NCI-H187 treated with DMSO at 0.1 percent for 48 hours (cell line): ENCODE measurements around the gene ERC2.
"Not testable (repeated sequence)": the region's sequence is repeated elsewhere in the genome, so short reads cannot be mapped to it uniquely, and the experiment has no call there.

Experiments used
- DNase-seq: peaks from one replicate; lab custom pipeline; 2025; lab: John Stamatoyannopoulos, UW

ERC2 gene

GRCh38 chr3:56468184-56469106, at the start of gene ERC2:
Gene ERC2, minus strand, starts transcription at chr3:56468467.
- DNase-seq, result no peak

DNA sequence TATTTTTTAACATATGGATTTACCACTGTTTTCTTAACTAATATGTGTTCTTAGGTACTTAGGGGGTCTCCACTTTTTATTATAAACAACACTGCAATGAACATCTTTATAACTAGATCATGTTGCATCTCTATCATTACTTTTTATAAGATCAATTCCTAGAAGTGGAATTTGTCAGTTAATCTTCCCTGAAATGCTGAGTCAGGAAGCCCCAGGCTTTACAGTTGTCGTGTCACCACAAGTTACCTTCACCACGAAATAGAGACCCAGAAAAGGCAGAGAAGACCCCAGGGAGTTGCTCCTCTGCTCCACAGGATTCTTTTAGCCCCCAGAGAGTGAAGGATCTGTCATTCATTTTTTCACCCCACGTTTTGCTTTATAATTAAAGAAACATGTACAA, 34.5 kb upstream of the ERC2 start:
- no peak for DNase-seq

- not testable (repeated sequence) for DNase-seq
Measured at GRCh38 chr3:56496376-56496775, 28.1 kb upstream of the ERC2 start.

DNA sequence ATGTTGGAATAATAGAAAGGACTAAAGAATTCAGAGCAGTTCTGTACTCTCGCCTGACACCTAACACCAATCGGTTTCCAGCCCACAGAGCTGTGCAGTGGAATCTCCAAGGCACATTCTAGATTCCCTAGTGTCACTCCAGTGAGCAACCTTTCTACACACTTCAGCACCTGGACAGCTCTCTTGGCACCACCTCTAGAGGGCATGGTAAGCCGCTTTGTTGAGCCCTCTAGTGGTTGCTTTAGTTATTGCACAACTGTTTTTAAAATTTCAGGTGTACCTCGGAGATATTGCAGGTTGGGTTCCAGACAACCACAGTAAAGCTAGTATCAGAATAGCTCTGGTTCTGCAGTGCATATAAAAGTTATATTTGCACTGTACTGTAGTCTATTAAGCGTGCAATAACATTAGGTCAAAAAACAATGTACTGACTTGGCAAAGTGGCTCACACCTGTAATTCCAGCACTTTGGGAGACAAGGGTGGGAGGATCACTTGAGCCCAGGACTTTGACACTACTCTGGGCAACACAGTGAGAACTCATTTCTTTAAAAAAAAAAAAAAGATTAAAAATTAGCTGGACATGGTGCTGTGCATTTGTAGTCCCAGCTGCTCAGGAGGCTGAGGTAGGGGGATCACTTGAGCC, 26.5 kb upstream of the ERC2 start:
- peak; percentile 18 for DNase-seq

GRCh38 chr3:56491566-56491965, 23.3 kb upstream of the ERC2 start:
- DNase-seq, result no peak

DNA sequence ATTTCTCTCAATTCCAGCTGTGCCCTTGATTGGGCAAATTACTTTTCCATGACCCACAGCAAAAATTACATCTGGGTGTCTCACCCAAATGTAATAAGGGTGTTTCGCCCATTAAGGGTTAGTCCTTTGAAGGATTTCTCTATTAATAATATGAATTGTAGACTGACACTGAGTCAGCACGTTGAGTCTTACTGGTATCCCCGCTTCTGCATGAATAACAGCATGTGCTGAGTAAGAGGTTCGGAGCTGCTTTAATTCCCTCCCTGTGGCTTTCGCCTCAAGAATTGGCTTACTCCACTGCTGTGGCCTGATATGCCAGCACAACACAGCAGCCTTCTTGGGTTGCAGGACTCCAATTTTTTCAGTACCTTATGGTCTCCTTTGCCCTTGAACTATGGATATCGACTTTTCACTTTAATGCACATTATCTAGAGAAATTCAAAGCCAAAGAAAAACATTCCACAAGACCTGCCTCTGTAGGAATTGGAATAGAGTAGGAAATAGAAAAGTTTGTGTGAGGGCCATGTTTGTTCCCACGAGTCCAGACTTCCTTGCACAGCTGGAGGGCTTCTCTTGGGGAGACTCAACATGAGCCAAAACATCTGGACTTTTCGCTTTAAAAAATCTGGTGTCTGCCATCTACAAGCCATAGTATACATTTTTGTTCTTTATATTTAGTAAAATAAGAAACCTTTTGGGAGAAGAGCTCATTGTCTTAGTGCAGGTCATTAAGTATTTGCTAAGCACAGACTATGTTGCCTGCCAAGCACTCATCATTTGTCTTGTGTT, 20.7 kb upstream of the ERC2 start:
- no peak for DNase-seq

DNA sequence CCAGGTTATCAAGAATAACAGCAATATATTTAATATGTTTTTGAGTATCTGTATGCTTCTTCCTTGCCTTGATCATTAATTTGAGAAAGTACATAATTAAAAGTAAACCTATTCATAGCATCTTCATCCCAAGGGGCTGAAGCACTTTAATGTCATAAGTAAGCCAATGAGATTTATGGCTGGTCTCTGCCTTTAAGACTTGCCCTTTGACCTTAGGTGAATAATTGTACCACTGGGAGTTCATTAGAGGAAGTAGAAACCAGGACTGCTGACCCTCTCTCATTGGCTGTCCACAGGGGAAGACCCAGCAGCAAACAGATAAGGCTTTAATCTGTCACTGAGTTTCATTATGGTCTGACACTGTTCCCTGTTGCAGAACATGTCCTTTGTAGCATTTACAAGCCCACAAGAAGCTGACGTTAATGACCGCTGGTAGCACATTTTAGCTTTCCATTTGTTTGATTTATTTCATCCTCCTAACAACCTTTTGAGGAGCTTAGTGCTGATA, 16.3 kb upstream of the ERC2 start:
- no peak for DNase-seq

DNA sequence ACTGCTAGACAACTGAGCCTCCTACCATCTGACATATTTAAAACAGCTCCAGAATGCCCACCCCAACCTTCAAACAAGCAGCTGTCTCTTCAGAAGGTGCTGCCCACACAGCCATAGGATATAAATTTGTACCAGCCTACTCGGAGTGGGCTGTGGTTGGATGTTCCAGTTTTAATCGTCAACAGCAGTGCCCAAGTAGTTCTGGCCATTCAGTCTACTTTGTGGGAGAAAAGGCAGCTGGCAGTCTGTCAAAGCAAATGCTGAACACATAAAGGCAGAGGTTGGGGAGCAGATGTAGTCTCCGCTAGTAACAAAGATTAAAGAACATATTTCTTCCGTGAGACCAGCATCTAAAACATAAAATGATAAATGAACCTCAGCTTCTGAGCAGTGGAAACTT, 15.9 kb upstream of the ERC2 start:
- no peak for DNase-seq

- DNase-seq, result no peak
Measured at GRCh38 chr3:56477646-56478045, 9.4 kb upstream of the ERC2 start.

DNA sequence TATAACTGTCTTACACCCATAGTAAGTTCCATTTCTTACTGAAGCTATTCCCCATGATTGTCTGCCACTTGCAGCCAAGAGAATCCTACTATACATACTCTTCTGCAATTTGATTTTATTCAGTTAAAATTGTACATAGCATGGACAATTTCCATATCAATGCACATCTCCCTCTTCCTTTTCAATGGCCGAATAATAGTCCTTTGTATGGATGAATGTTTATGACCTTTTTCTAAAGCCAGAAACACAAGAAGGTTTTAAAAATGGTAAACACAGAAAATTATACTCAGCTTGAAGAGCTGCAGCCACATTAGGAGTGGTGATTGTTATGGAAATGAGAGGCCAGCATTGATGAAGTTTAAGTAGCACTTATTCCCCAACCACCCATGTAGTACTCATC, 8.5 kb upstream of the ERC2 start:
- no peak for DNase-seq

DNA sequence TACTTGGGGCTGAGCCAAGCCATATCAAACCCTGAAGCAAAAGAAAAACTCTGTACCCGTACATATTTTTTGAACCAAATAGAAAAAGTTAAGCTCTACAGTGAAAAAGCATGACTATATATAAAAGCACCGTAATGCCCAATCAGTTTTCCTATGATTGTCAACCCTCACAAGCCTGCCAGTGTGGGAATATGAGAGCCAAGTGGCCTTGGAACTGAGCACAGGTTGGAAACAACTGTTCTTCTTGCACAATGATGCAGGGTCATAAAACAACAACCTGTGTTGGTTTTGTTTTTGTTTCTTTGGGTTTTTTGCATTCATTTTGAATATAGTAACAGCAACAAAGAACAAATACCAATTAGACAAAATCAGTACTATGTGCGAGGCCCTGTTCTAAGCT, 3.5 kb upstream of the ERC2 start:
- DNase-seq, result no peak

DNA sequence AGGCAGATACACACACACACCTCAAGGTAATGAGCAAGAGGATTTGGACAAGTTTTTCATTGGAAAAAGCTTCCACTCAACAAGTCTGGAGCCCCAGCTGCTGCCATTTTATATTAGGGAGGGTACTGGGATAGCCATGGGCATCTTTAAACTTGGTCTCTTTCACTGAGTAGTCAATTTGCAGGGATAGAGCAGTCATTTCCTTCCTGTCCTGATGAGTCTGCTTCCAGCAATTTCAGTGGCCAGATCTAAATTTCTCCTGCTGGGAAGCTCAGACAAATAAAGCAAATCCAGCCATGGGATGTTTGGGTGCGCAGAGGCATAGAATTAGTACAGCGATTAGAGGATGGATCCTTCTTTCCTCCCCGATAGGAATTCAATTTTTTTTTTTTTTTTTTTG, 874 bp upstream of the ERC2 start:
- no peak for DNase-seq

DNA sequence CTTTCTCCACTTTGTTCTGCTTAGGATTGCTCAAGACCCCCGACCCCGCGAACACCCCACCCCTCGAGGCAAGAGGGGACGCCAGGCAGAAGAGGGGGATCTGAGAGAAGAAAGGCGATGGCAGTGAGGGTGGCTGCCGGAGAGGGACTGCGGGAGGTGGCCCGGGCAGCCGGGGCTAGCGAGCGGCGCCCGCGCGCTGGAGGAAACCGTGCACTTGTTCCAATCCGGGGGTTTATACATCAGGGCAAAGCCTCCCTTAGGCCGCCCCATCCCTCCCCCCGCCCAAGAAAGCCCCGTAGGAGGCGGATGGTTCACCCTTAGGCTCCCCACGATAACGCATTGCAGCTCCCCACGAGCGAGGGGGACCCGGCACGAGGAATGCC, 475 bp downstream of the ERC2 start:
- DNase-seq, result no peak

DNA sequence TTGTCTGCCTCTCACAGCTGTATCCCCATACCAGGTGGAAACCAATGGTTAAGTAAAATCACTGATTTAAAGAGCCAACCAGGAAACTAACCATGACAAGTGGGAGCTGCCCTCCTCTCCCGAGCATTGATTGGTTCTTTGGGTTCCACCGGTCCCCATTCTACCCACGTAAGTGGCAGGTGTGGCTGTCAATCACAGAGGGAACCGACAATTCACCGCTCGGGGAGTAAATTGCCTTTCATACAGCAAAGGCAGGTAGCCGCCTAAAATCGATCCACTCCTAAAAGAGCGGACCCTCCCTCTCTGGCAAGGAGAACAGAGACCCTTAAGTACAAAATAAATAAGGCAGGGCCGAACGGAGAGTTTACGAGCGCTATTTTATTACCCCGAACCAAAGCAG, 1.2 kb downstream of the ERC2 start:
- peak; percentile 75 for DNase-seq

DNA sequence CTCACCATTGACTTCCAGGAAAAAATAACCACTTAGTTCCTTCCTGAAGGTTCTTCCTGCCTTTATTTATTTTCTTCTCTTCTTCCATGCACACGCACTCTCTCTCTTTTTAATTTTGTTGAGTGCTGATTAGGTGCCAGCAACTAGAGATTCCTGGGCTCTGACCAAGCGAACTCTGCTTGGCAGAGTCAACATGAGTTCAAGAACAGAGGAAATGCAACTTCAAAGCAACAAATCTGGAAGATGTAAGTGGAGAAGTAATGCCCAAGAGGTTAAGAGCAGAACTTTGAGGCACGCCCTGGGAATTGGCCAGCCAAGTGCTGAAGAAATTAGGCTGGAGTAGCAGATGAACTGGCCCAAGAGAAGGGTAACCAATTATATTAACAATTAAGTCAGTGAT, 8.5 kb downstream of the ERC2 start:
- DNase-seq, result no peak

DNA sequence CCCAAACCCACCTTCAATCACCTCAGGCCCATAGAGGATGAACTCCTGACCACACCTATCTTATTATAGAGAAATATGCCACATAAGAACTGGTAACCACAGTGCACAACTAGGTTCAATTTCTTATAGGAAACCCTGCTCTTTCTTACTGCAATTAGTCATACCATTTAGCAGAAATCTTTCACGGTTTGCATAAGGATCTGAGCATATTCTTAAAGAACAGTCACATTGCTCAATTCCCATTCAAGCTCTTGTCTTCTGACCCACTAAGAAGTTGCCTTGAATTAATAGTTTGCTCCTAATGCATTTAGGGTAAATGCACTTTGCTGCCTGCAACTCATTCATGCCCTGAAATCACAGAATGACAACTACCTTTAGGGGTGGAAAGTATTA, 9.2 kb downstream of the ERC2 start:
- DNase-seq, result no peak

DNA sequence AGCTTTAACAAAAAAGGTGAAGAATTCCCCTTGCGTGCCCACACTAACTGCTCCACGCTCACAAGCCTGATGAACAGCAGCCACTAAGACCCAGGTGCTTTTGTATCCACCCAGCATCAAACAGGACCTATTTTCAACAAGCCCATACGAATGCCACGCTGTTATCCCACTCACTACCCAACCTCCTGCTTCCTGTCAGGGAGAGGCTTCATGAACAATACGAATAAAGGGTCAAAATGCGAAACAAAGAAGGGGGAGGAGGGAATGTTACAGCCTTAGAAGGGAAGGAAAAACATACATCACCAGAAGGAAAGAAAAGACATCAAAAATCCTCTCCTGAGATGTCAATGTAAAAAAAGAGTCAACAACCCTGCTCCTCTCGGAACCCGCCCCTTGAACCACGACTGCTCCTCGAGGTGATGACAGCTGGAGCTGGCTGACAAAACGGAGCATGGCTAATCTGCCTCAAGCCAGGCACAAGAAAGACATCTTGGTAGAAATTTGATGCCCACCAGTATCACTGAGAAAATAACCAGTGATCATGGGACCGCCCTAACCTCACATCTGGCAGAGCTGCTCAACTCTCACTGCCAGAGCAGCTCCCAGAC, 9.7 kb downstream of the ERC2 start:
- no peak for DNase-seq

GRCh38 chr3:56456117-56456516, 12.2 kb downstream of the ERC2 start:
- no peak for DNase-seq

DNA sequence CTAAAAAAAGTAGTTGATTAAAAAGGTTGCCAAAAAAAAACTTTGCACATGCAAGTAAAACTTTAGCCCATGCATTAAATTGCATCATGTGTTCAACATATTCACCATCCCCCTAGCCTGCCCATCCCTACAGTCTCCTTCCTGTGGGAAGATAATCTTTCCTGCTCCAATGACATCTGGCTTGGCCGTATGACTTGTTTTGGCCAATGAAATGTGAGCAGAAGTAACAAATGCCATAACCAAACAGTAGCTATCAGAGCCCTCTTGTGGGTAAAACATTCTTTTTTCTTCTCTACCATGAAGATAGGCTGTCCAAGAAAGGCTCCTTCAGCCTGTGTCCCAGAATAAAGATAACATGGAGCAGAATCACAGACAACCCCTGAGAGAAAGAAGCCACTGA, 15.3 kb downstream of the ERC2 start:
- no peak for DNase-seq

DNA sequence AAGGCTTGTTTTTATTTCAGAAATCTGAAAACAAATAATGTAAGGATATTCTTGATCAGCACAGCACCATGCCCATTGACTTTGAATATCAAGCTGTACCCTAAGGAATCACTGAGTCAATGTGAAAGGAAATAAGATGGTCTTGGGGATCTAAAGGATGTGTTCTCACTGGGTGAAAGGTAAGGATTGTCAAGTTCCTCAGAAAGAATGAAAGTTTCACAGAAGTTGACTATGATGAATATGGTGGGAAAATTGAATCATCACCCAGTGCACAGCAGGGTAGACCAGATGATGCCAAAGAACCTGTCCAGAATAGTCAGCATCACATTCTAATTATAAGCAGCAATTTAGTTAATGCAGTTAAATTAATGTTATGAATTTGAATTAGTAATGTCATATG, 16.2 kb downstream of the ERC2 start:
- no peak for DNase-seq

DNA sequence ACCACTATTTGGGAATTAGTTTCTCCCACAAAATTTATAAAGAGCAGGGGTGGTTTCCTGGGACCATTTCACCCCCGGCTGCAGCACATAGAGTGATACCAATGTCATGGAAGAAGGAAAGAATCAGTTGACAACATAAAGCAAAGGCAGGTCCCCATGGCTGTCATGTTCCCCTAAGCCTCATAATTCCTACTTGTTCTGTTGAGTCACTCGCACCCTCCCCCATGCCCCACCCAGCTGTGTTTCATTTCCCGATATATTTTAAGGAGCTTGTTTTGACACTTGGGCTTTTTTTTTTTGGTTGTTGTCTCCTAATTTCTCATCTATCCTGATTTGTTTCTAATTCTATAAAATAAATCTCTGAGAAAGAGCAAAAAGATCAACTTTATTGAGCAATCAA, 24.9 kb downstream of the ERC2 start:
- DNase-seq, result no peak

- DNase-seq, result no peak
Measured at GRCh38 chr3:56428667-56429066, 39.6 kb downstream of the ERC2 start.
